K562 (cell line): ENCODE results near the gene MACF1. TPM values are rescaled to one million over a fixed set of nuclear protein-coding genes. Genes with fewer than 3 reads are reported as not detected.

Experiments used
- BRF1 ChIP-seq: IDR thresholded peaks from 3 replicates; pipeline ENCODE4 v1.6.1; 2011; ENCODE audit warnings: borderline replicate concordance, mild to moderate bottlenecking; ENCODE audit not compliant: insufficient read length; ENCODE audit errors: extremely low read depth
- CEBPB ChIP-seq: fragments of 450-650 bp; IDR thresholded peaks from 2 replicates; pipeline ENCODE4 v1.6.1; 2016; ENCODE audit warnings: missing genetic modification characterization, missing compliant biosample characterization
- ELF2 ChIP-seq: fragments of 250-450 bp; sonication (Bioruptor Pico); IDR thresholded peaks from 2 replicates; pipeline ENCODE4 v1.5.0; 2021; ENCODE audit warnings: mild to moderate bottlenecking
- ELK1 ChIP-seq: sonication (generic); formaldehyde crosslinking; IDR thresholded peaks from 2 replicates; pipeline ENCODE4 v1.8.1; 2022; ENCODE audit warnings: missing genetic modification reagents
- ESRRA ChIP-seq: fragments of 450-650 bp; IDR thresholded peaks from 2 replicates; pipeline ENCODE4 v1.6.1; 2014; ENCODE audit warnings: low read depth, mild to moderate bottlenecking, moderate library complexity, borderline replicate concordance
- RFX7 ChIP-seq: fragments of 250-450 bp; sonication (Bioruptor Pico); IDR thresholded peaks from 2 replicates; pipeline ENCODE4 v1.5.1; 2021; ENCODE audit warnings: mild to moderate bottlenecking
- ZNF184 ChIP-seq: sonication (generic); formaldehyde crosslinking; IDR thresholded peaks from 2 replicates; pipeline ENCODE4 v1.5.0; 2020; ENCODE audit warnings: missing genetic modification reagents
- ZNF212 ChIP-seq: fragments of 450-650 bp; formaldehyde crosslinking; IDR thresholded peaks from 2 replicates; pipeline ENCODE4 v1.4.0; 2020; ENCODE audit warnings: mild to moderate bottlenecking
- ZNF232 ChIP-seq: sonication (generic); formaldehyde crosslinking; IDR thresholded peaks from 2 replicates; pipeline ENCODE4 v1.8.0; 2022; ENCODE audit warnings: mild to moderate bottlenecking, missing genetic modification reagents
- ZNF347 ChIP-seq: fragments of 450-650 bp; formaldehyde crosslinking; IDR thresholded peaks from 2 replicates; pipeline ENCODE4 v1.4.0; 2020; ENCODE audit warnings: low read depth, mild to moderate bottlenecking, moderate library complexity
- ZNF445 ChIP-seq: fragments of 250-450 bp; sonication (Bioruptor Pico); IDR thresholded peaks from 2 replicates; pipeline ENCODE4 v1.4.0; 2020; ENCODE audit warnings: low read depth, mild to moderate bottlenecking, moderate library complexity
- ZNF589 ChIP-seq: fragments of 200-800 bp; sonication (Bioruptor generic); IDR thresholded peaks from 2 replicates; pipeline ENCODE4 v1.6.1; 2016; ENCODE audit warnings: low read depth, missing genetic modification characterization, missing compliant biosample characterization
- polyA plus RNA-seq, 8 experiments: library from polyadenylated mRNA; depleted of rRNA in 4 of 8; stranded (reverse) in 5 of 8; unstranded in 3 of 8; fragments of >200 nt; fragmentation: Nextera tagmentation in 2 of 8; fragmentation: Illumina TruSeq in 1 of 8; extraction: Ambion mirVana in 2 of 8; extraction: Trizol in 1 of 8; gene quantifications; 2 replicates each; pipeline versions ENCODE4 v1.2.1 to v1.2.3, GENCODE V29; 2011 to 2014; ENCODE audit warnings: inconsistent platforms in 1 of 8, missing spikeins in 1 of 8
- total RNA-seq, 7 experiments: library from RNA; depleted of rRNA in 6 of 7; stranded (reverse); fragments of >200 nt in 6 of 7; fragmentation: Illumina TruSeq in 2 of 7; extraction: Trizol in 2 of 7; gene quantifications; 2 replicates each; pipeline versions ENCODE4 v1.2.1 to v1.2.3, GENCODE V29; 2011 to 2021; ENCODE audit warnings: low replicate concordance in 1 of 7
- TF ChIP-seq, protein P1 (sequence below): fragments of 450-650 bp; IDR thresholded peaks from 2 replicates; pipeline ENCODE4 v1.6.1; 2018; ENCODE audit not compliant: partially characterized antibody
- TF ChIP-seq, protein P2 (sequence below), 2 experiments: fragments of 450-650 bp in 1 of 2; sonication (generic) in 1 of 2; formaldehyde crosslinking in 1 of 2; IDR thresholded peaks; 2 replicates each; pipeline versions ENCODE4 v1.7.1 to v1.9.0; 2016 to 2022; ENCODE audit warnings: inconsistent platforms in 1 of 2, mild to moderate bottlenecking in 1 of 2, missing genetic modification reagents in 1 of 2

Gene MACF1
- total and polyA plus RNA-seq, 9 of the 15 experiments (the other 6 are each of a cell fraction or from before 2014, with no cell fraction given): 13.2 to 232 (median 112) TPM

DNA sequence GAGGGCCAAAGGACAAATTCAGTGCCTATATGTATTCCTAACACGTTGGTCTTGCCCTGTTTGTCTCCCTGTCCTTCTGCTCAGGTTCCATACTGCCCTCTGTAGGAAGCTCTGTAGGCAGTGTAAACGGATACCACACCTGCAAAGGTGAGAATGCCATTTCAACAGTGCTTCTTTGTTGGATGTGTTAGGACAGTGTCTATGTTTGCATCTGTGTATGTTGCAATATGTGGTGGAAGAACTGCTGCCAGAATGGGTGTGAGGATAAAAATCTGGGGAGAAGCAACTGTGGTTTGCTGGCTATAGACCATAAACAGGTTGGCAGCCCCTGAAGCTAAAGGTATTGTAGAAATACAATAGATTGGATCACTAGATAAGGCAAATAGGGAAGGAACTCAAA is 173.9 kb downstream of the MACF1 start (continued):
- TF ChIP-seq, protein P1, sequence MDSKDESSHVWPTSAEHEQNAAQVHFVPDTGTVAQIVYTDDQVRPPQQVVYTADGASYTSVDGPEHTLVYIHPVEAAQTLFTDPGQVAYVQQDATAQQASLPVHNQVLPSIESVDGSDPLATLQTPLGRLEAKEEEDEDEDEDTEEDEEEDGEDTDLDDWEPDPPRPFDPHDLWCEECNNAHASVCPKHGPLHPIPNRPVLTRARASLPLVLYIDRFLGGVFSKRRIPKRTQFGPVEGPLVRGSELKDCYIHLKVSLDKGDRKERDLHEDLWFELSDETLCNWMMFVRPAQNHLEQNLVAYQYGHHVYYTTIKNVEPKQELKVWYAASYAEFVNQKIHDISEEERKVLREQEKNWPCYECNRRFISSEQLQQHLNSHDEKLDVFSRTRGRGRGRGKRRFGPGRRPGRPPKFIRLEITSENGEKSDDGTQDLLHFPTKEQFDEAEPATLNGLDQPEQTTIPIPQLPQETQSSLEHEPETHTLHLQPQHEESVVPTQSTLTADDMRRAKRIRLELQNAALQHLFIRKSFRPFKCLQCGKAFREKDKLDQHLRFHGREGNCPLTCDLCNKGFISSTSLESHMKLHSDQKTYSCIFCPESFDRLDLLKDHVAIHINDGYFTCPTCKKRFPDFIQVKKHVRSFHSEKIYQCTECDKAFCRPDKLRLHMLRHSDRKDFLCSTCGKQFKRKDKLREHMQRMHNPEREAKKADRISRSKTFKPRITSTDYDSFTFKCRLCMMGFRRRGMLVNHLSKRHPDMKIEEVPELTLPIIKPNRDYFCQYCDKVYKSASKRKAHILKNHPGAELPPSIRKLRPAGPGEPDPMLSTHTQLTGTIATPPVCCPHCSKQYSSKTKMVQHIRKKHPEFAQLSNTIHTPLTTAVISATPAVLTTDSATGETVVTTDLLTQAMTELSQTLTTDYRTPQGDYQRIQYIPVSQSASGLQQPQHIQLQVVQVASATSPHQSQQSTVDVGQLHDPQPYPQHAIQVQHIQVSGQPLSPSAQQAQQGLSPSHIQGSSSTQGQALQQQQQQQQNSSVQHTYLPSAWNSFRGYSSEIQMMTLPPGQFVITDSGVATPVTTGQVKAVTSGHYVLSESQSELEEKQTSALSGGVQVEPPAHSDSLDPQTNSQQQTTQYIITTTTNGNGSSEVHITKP: peak; percentile 9
- TF ChIP-seq BRF1 (no peak), ESRRA (peak; percentile 20; the same call in 1 of the 2 replicates), RFX7 (CRISPR knock-in tag) (no peak), ZNF589 (no peak), ELF2 (no peak), ZNF184 (no peak), ZNF445 (CRISPR knock-in tag) (no peak), ZNF347 (CRISPR knock-in tag) (no peak), CEBPB (tag) (peak; percentile 65), ELK1 (CRISPR knock-in tag) (no peak), ZNF212 (CRISPR knock-in tag) (no peak), ZNF232 (CRISPR knock-in tag) (no peak)
- TF ChIP-seq, protein P2, sequence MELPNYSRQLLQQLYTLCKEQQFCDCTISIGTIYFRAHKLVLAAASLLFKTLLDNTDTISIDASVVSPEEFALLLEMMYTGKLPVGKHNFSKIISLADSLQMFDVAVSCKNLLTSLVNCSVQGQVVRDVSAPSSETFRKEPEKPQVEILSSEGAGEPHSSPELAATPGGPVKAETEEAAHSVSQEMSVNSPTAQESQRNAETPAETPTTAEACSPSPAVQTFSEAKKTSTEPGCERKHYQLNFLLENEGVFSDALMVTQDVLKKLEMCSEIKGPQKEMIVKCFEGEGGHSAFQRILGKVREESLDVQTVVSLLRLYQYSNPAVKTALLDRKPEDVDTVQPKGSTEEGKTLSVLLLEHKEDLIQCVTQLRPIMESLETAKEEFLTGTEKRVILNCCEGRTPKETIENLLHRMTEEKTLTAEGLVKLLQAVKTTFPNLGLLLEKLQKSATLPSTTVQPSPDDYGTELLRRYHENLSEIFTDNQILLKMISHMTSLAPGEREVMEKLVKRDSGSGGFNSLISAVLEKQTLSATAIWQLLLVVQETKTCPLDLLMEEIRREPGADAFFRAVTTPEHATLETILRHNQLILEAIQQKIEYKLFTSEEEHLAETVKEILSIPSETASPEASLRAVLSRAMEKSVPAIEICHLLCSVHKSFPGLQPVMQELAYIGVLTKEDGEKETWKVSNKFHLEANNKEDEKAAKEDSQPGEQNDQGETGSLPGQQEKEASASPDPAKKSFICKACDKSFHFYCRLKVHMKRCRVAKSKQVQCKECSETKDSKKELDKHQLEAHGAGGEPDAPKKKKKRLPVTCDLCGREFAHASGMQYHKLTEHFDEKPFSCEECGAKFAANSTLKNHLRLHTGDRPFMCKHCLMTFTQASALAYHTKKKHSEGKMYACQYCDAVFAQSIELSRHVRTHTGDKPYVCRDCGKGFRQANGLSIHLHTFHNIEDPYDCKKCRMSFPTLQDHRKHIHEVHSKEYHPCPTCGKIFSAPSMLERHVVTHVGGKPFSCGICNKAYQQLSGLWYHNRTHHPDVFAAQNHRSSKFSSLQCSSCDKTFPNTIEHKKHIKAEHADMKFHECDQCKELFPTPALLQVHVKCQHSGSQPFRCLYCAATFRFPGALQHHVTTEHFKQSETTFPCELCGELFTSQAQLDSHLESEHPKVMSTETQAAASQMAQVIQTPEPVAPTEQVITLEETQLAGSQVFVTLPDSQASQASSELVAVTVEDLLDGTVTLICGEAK (IDR thresholded peaks at IDR 0.05): no peak
- TF ChIP-seq, protein P2 (CRISPR knock-in tag; IDR thresholded peaks at IDR 0.05): no peak
